ENCODE data around the gene TMEM42. TPM values are rescaled to one million over a fixed set of nuclear protein-coding genes. Genes with fewer than 3 reads are reported as not detected.

TMEM42 gene
- total RNA-seq, 1 experiment from 2014 or later, result 12.7 TPM

- ATAC-seq (no peak), DNase-seq (ENCODE audit: low read depth, low spot score) (no peak)
- ChIA-PET CTCF (no interaction called here), POLR2A (no interaction called here)
- no TSS peak for BruUV-seq (replicated peaks)
- Histone ChIP-seq H3K36me3 (ENCODE audit: control insufficient read depth, insufficient read depth, low read length) (peaks cover 17% of the 10 kb centered on the region; the same call in 1 of the 2 replicates), H3K4me3 (ENCODE audit: low read depth in 2 of 2, low read length in 2 of 2) (no peak overlapping the region), H3K27ac (ENCODE audit: low read length) (no peak overlapping the region), H3K27me3 (ENCODE audit: control insufficient read depth, insufficient read depth, low read length) (no peaks in the 10 kb centered on the region), H3K4me1 (ENCODE audit: control insufficient read depth, insufficient read depth, low read length) (no peaks in the 10 kb centered on the region), H3K9me3 (ENCODE audit: control insufficient read depth, insufficient read depth, low read depth, low read length) (no peaks in the 10 kb centered on the region)
- intact Hi-C loops (cut with micrococcal nuclease; ENCODE audit: unreplicated experiment), result no loop called here
- in situ Hi-C loops (cut with HindIII; ENCODE audit: low pct_unique_long_range_greater_than_20kb, low sequenced_read_pairs), result no loop called here
- TF ChIP-seq SIN3A (IDR thresholded peaks at IDR 0.05; ENCODE audit: borderline replicate concordance, insufficient read depth, low read depth, low read length) (no peak), TCF7L2 (IDR thresholded peaks at IDR 0.05; ENCODE audit: low read depth, low read length) (no peak), REST (IDR thresholded peaks at IDR 0.05; ENCODE audit: insufficient read depth in 1 of 2, low read depth in 2 of 2, low read length in 1 of 2) (no peak), POLR2AphosphoS5 (IDR thresholded peaks at IDR 0.05; ENCODE audit: low read depth, low read length) (no peak), CTCF (IDR thresholded peaks at IDR 0.05) (no peak)
Measured at GRCh38 chr3:44831232-44831631, 30.5 kb upstream of the TMEM42 start.

- H3K27ac ChIP-seq (ENCODE audit: low read length), result no peak overlapping the region
- in situ Hi-C loops (cut with HindIII; ENCODE audit: low pct_unique_long_range_greater_than_20kb, low sequenced_read_pairs) (no loop called here), intact Hi-C loops (cut with micrococcal nuclease; ENCODE audit: unreplicated experiment) (no loop called here)
- H3K4me1 ChIP-seq (ENCODE audit: control insufficient read depth, insufficient read depth, low read length), result no peaks in the 10 kb centered on the region
- ATAC-seq (no peak), DNase-seq (ENCODE audit: low read depth, low spot score) (no peak)
- POLR2A ChIA-PET, result no interaction called here
- H3K36me3 ChIP-seq (ENCODE audit: control insufficient read depth, insufficient read depth, low read length), result peaks cover 16% of the 10 kb centered on the region; the same call in 1 of the 2 replicates
- TF ChIP-seq SIN3A (IDR thresholded peaks at IDR 0.05; ENCODE audit: borderline replicate concordance, insufficient read depth, low read depth, low read length) (no peak), REST (IDR thresholded peaks at IDR 0.05; ENCODE audit: insufficient read depth in 1 of 2, low read depth in 2 of 2, low read length in 1 of 2) (no peak), CTCF (IDR thresholded peaks at IDR 0.05) (no peak), TCF7L2 (IDR thresholded peaks at IDR 0.05; ENCODE audit: low read depth, low read length) (no peak), POLR2AphosphoS5 (IDR thresholded peaks at IDR 0.05; ENCODE audit: low read depth, low read length) (no peak)
- BruUV-seq (replicated peaks), result no TSS peak
- CTCF ChIA-PET, result no interaction called here
- no peak overlapping the region for H3K4me3 ChIP-seq (ENCODE audit: low read depth in 2 of 2, low read length in 2 of 2)
- peaks cover 5% of the 10 kb centered on the region; the same call in 1 of the 2 replicates for H3K9me3 ChIP-seq (ENCODE audit: control insufficient read depth, insufficient read depth, low read depth, low read length)
- H3K27me3 ChIP-seq (ENCODE audit: control insufficient read depth, insufficient read depth, low read length), result no peaks in the 10 kb centered on the region
Measured at GRCh38 chr3:44832032-44832431, 29.7 kb upstream of the TMEM42 start.
